GM12878 (cell line): ENCODE measurements around the gene USP5.

Experiments used
- CHD2 ChIP-seq: IDR thresholded peaks from 2 replicates; pipeline ENCODE4 v1.6.1; 2011; ENCODE audit warnings: low read depth, low read length, improper control_type of control experiment, borderline replicate concordance
- CTCF ChIP-seq, 3 experiments: IDR thresholded peaks in 2 of 3; conservative IDR thresholded peaks in 1 of 3; 2 replicates each; pipeline ENCODE4 v1.5.1; 2011; ENCODE audit warnings: low read depth in 3 of 3, low read length in 3 of 3, mild to moderate bottlenecking in 3 of 3, control low read depth in 2 of 3, moderate library complexity in 2 of 3, inconsistent platforms in 1 of 3, mixed read lengths in 1 of 3; ENCODE audit not compliant: control insufficient read depth in 2 of 3, insufficient read depth in 1 of 3; ENCODE audit errors: extremely low read depth in 1 of 3
- HDAC6 ChIP-seq: fragments of 200-600 bp; sonication (generic); IDR thresholded peaks from one replicate; pipeline ENCODE4 v1.8.0; 2017; ENCODE audit warnings: antibody characterized with exemption; ENCODE audit not compliant: unreplicated experiment
- KDM1A ChIP-seq: fragments of 200-600 bp; sonication (generic); IDR thresholded peaks from 2 replicates; pipeline ENCODE4 v1.6.1; 2016; ENCODE audit warnings: borderline replicate concordance
- KLF5 ChIP-seq: fragments of 450-650 bp; IDR thresholded peaks from 2 replicates; pipeline ENCODE4 v1.6.1; 2014; ENCODE audit warnings: mild to moderate bottlenecking; ENCODE audit not compliant: partially characterized antibody
- NFYB ChIP-seq: IDR thresholded peaks from 2 replicates; pipeline ENCODE4 v1.6.1; 2011; ENCODE audit warnings: low read depth, mild to moderate bottlenecking, low read length, improper control_type of control experiment, moderate library complexity; ENCODE audit not compliant: insufficient read depth
- PBX3 ChIP-seq: IDR thresholded peaks from 2 replicates; pipeline ENCODE4 v1.6.1; 2011; ENCODE audit warnings: mild to moderate bottlenecking, low read depth, low read length, moderate library complexity; ENCODE audit not compliant: insufficient replicate concordance
- POLR2A ChIP-seq: IDR thresholded peaks from 2 replicates; pipeline ENCODE4 v1.6.1; 2011; ENCODE audit warnings: low read depth, mild to moderate bottlenecking, low read length
- SMC3 ChIP-seq: IDR thresholded peaks from 2 replicates; pipeline ENCODE4 v1.6.1; 2011; ENCODE audit warnings: low read length, improper control_type of control experiment, borderline replicate concordance
- SREBF1 ChIP-seq: IDR thresholded peaks from 2 replicates; pipeline ENCODE4 v1.6.1; 2012; ENCODE audit warnings: mild to moderate bottlenecking, low read length
- ZNF274 ChIP-seq: IDR thresholded peaks from one replicate; pipeline ENCODE4 v1.8.0; 2011; ENCODE audit not compliant: insufficient read length, insufficient read depth
- TF ChIP-seq, protein P1 (sequence below): IDR thresholded peaks from 2 replicates; pipeline ENCODE4 v1.6.1; 2011; ENCODE audit warnings: borderline replicate concordance, low read depth, mild to moderate bottlenecking, moderate library complexity, mixed read lengths, low read length; ENCODE audit not compliant: insufficient read depth; ENCODE audit errors: extremely low read length
- TF ChIP-seq, protein P2 (sequence below): fragments of 450-650 bp; IDR thresholded peaks from 2 replicates; pipeline ENCODE4 v1.6.1; 2017; ENCODE audit warnings: antibody characterized with exemption, mild to moderate bottlenecking, moderate library complexity

GRCh38 chr12:6863586-6864321 lies 11.8 kb downstream of the USP5 start:
- TF ChIP-seq SREBF1 (no peak), ZNF274 (no peak), CTCF (IDR thresholded peaks at IDR 0.05 in 2 of 3, conservative IDR thresholded peaks at IDR 0.05 in 1 of 3; ENCODE audit: control insufficient read depth in 2 of 3, extremely low read depth in 1 of 3, insufficient read depth in 1 of 3, low read depth in 3 of 3, low read length in 3 of 3) (no peak), KDM1A (no peak), CHD2 (no peak), KLF5 (no peak), SMC3 (no peak), PBX3 (no peak), POLR2A (no peak), HDAC6 (no peak), NFYB (no peak)
- TF ChIP-seq, protein P1, sequence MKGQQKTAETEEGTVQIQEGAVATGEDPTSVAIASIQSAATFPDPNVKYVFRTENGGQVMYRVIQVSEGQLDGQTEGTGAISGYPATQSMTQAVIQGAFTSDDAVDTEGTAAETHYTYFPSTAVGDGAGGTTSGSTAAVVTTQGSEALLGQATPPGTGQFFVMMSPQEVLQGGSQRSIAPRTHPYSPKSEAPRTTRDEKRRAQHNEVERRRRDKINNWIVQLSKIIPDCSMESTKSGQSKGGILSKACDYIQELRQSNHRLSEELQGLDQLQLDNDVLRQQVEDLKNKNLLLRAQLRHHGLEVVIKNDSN = no peak
- TF ChIP-seq, protein P2, sequence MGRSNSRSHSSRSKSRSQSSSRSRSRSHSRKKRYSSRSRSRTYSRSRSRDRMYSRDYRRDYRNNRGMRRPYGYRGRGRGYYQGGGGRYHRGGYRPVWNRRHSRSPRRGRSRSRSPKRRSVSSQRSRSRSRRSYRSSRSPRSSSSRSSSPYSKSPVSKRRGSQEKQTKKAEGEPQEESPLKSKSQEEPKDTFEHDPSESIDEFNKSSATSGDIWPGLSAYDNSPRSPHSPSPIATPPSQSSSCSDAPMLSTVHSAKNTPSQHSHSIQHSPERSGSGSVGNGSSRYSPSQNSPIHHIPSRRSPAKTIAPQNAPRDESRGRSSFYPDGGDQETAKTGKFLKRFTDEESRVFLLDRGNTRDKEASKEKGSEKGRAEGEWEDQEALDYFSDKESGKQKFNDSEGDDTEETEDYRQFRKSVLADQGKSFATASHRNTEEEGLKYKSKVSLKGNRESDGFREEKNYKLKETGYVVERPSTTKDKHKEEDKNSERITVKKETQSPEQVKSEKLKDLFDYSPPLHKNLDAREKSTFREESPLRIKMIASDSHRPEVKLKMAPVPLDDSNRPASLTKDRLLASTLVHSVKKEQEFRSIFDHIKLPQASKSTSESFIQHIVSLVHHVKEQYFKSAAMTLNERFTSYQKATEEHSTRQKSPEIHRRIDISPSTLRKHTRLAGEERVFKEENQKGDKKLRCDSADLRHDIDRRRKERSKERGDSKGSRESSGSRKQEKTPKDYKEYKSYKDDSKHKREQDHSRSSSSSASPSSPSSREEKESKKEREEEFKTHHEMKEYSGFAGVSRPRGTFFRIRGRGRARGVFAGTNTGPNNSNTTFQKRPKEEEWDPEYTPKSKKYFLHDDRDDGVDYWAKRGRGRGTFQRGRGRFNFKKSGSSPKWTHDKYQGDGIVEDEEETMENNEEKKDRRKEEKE = no peak
